H9 (cell line): ENCODE measurements around the gene CAMKV. TPM values are rescaled to one million over a fixed set of nuclear protein-coding genes. Genes with fewer than 3 reads are reported as not detected.
A peak's percentile ranks its signal among the peaks of the same experiment; 100 is the strongest.

Experiments used
- DNase-seq: peaks from one replicate; pipeline ENCODE4 v3.0.0-alpha.2; 2017
- H2AFZ ChIP-seq: one replicate; pipeline ENCODE4 v1.6.1; 2013; ENCODE audit warnings: mild to moderate bottlenecking, low read length, control low read depth, moderate library complexity
- H2AK5ac ChIP-seq: 2 replicates; pipeline ENCODE4 v1.6.1; 2013; ENCODE audit warnings: low read length, control low read depth, mixed read lengths; ENCODE audit not compliant: insufficient read length
- H2BK120ac ChIP-seq: one replicate; pipeline ENCODE4 v1.6.1; 2013; ENCODE audit warnings: low read depth, mild to moderate bottlenecking, low read length, control low read depth, inconsistent platforms; ENCODE audit not compliant: poor library complexity, severe bottlenecking
- H2BK12ac ChIP-seq: 2 replicates; pipeline ENCODE4 v1.6.1; 2013; ENCODE audit warnings: low read length, control low read depth, mixed read lengths, low read depth; ENCODE audit not compliant: insufficient read length
- H2BK15ac ChIP-seq: 2 replicates; pipeline ENCODE4 v1.6.1; 2013; ENCODE audit warnings: low read depth, low read length, control low read depth
- H2BK20ac ChIP-seq: one replicate; pipeline ENCODE4 v1.6.1; 2013; ENCODE audit warnings: low read depth, mild to moderate bottlenecking, low read length, control low read depth, inconsistent platforms; ENCODE audit not compliant: poor library complexity, severe bottlenecking
- H2BK5ac ChIP-seq: 2 replicates; pipeline ENCODE4 v1.6.1; 2013; ENCODE audit warnings: low read length, control low read depth, mixed read lengths; ENCODE audit not compliant: insufficient read length
- H3K14ac ChIP-seq: 2 replicates; pipeline ENCODE4 v1.6.1; 2013; ENCODE audit warnings: low read length, control low read depth; ENCODE audit not compliant: insufficient read depth
- H3K18ac ChIP-seq: 2 replicates; pipeline ENCODE4 v1.6.1; 2013; ENCODE audit warnings: low read depth, mild to moderate bottlenecking, mixed read lengths, low read length, control low read depth; ENCODE audit not compliant: insufficient read length
- H3K23ac ChIP-seq: 2 replicates; pipeline ENCODE4 v1.6.1; 2013; ENCODE audit warnings: low read length, control low read depth, mixed read lengths, low read depth; ENCODE audit not compliant: insufficient read length
- H3K23me2 ChIP-seq: 2 replicates; pipeline ENCODE4 v1.6.1; 2013; ENCODE audit warnings: low read depth, mild to moderate bottlenecking, mixed read lengths, low read length, control low read depth; ENCODE audit not compliant: insufficient read length, poor library complexity, severe bottlenecking
- H3K27ac ChIP-seq: 2 replicates; pipeline ENCODE4 v1.5.1; 2013; ENCODE audit warnings: low read length, control low read depth, mixed read lengths, low read depth; ENCODE audit not compliant: insufficient read length
- H3K27me3 ChIP-seq: 2 replicates; pipeline ENCODE4 v1.6.1; 2013; ENCODE audit warnings: low read length, control low read depth, inconsistent platforms; ENCODE audit not compliant: insufficient read depth
- H3K4ac ChIP-seq: 2 replicates; pipeline ENCODE4 v1.6.1; 2013; ENCODE audit warnings: low read depth, mild to moderate bottlenecking, control low read depth, inconsistent platforms, low read length, moderate library complexity
- H3K4me1 ChIP-seq: 2 replicates; pipeline ENCODE4 v1.6.1; 2013; ENCODE audit warnings: low read length, control low read depth, inconsistent platforms; ENCODE audit not compliant: insufficient read depth
- H3K4me2 ChIP-seq: 2 replicates; pipeline ENCODE4 v1.6.1; 2013; ENCODE audit warnings: low read length, control low read depth, mixed read lengths; ENCODE audit not compliant: insufficient read length, insufficient read depth
- H3K56ac ChIP-seq: 2 replicates; pipeline ENCODE4 v1.6.1; 2013; ENCODE audit warnings: low read depth, mild to moderate bottlenecking, mixed read lengths, low read length, control low read depth; ENCODE audit not compliant: insufficient read length
- H3K79me1 ChIP-seq: 2 replicates; pipeline ENCODE4 v1.6.1; 2013; ENCODE audit warnings: low read depth, mild to moderate bottlenecking, moderate library complexity, low read length, control low read depth, inconsistent platforms; ENCODE audit not compliant: insufficient read depth, poor library complexity, severe bottlenecking
- H3K79me2 ChIP-seq: 2 replicates; pipeline ENCODE4 v1.6.1; 2013; ENCODE audit warnings: low read length, control low read depth, inconsistent platforms; ENCODE audit not compliant: insufficient read depth
- H3K9ac ChIP-seq: 2 replicates; pipeline ENCODE4 v1.6.1; 2013; ENCODE audit warnings: low read length, control low read depth, mixed read lengths; ENCODE audit not compliant: insufficient read length; ENCODE audit errors: extremely low read depth
- H3K9me3 ChIP-seq: one replicate; pipeline ENCODE4 v1.6.1; 2013; ENCODE audit warnings: low read depth, low read length, inconsistent platforms; ENCODE audit not compliant: control insufficient read depth
- H3T11ph ChIP-seq: one replicate; pipeline ENCODE4 v1.6.1; 2013; ENCODE audit warnings: mild to moderate bottlenecking, low read length, control low read depth, inconsistent platforms
- H4K20me1 ChIP-seq: one replicate; pipeline ENCODE4 v1.6.1; 2013; ENCODE audit not compliant: control insufficient read depth, insufficient read length, insufficient read depth
- H4K5ac ChIP-seq: 2 replicates; pipeline ENCODE4 v1.6.1; 2013; ENCODE audit warnings: low read depth, mild to moderate bottlenecking, mixed read lengths, low read length, control low read depth; ENCODE audit not compliant: insufficient read length
- H4K8ac ChIP-seq: replicated peaks from 2 replicates; pipeline ENCODE4 v1.6.1; 2013; ENCODE audit warnings: low read length, control low read depth, mixed read lengths, low read depth; ENCODE audit not compliant: insufficient read length
- H4K91ac ChIP-seq: 2 replicates; pipeline ENCODE4 v1.6.1; 2013; ENCODE audit warnings: low read depth, mild to moderate bottlenecking, moderate library complexity, mixed read lengths, low read length, control low read depth; ENCODE audit not compliant: insufficient read length
- H3K27ac Mint-ChIP-seq, 3 experiments: 2 replicates in 2 of 3; 3 replicates in 1 of 3; pipeline ENCODE4 v1.8.0; 2020 to 2021; ENCODE audit warnings: mixed read lengths in 3 of 3, mild to moderate bottlenecking in 1 of 3, moderate library complexity in 1 of 3
- H3K27me3 Mint-ChIP-seq: 2 replicates; pipeline ENCODE4 v1.8.0; 2021; ENCODE audit warnings: low read depth, mild to moderate bottlenecking, moderate library complexity, mixed read lengths
- H3K36me3 Mint-ChIP-seq, 3 experiments: 2 replicates in 2 of 3; 3 replicates in 1 of 3; pipeline ENCODE4 v1.8.0; 2020 to 2021; ENCODE audit warnings: low read depth in 3 of 3, mixed read lengths in 3 of 3; ENCODE audit not compliant: insufficient read depth in 1 of 3
- H3K4me1 Mint-ChIP-seq, 2 experiments: 2 replicates each; pipeline ENCODE4 v1.8.0; 2020; ENCODE audit warnings: mixed read lengths in 2 of 2
- H3K4me3 Mint-ChIP-seq, 2 experiments: 2 replicates in 1 of 2; 3 replicates in 1 of 2; pipeline ENCODE4 v1.8.0; 2020 to 2021; ENCODE audit warnings: mild to moderate bottlenecking in 2 of 2, mixed read lengths in 2 of 2, moderate library complexity in 1 of 2
- H3K9me3 Mint-ChIP-seq, 2 experiments: 2 replicates in 1 of 2; 3 replicates in 1 of 2; pipeline ENCODE4 v1.8.0; 2020; ENCODE audit warnings: mild to moderate bottlenecking in 2 of 2, mixed read lengths in 2 of 2, moderate library complexity in 1 of 2
- CTCF ChIP-seq: fragments of 200-600 bp; sonication (generic); conservative IDR thresholded peaks from 3 replicates; pipeline ENCODE4 v1.8.0; 2021; ENCODE audit warnings: antibody characterized with exemption, mild to moderate bottlenecking
- WGBS: extraction: QIAGEN DNeasy Blood & Tissue Kit; methylation state at CpG from one replicate; pipeline ENCODE4 v1.1.7; 2013; ENCODE audit warnings: missing lambda C conversion rate, low lambda C conversion rate, mixed read lengths; ENCODE audit not compliant: insufficient read length; ENCODE audit errors: extremely low coverage; 5-methylcytosine and 5-hydroxymethylcytosine counted together
- total RNA-seq: library from RNA; stranded (reverse); gene quantifications from 2 replicates; pipeline ENCODE4 v1.2.1, GENCODE V29; 2021

CAMKV gene
- total RNA-seq, 1 experiment from 2014 or later = 54.2 TPM

- Histone ChIP-seq H3K23me2 (no peaks in the 10 kb centered on the region), H3K27ac (no peak overlapping the region), H2AFZ (no peak overlapping the region), H4K91ac (no peak overlapping the region), H2BK5ac (no peak overlapping the region), H3K4ac (no peak overlapping the region), H3K18ac (no peak overlapping the region), H3T11ph (no peak overlapping the region), H3K79me1 (no peaks in the 10 kb centered on the region), H3K23ac (no peak overlapping the region), H3K9ac (no peak overlapping the region), H2BK15ac (no peak overlapping the region), H3K14ac (no peak overlapping the region), H4K20me1 (no peaks in the 10 kb centered on the region), H4K5ac (no peak overlapping the region), H2BK20ac (no peak overlapping the region), H3K56ac (no peak overlapping the region), H2AK5ac (no peak overlapping the region), H3K4me1 (no peaks in the 10 kb centered on the region), H4K8ac (no peak overlapping the region), H3K27me3 (no peaks in the 10 kb centered on the region), H3K79me2 (no peaks in the 10 kb centered on the region), H2BK120ac (no peak overlapping the region), H3K9me3 (no peaks in the 10 kb centered on the region), H2BK12ac (no peak overlapping the region), H3K4me2 (no peak overlapping the region)
- H3K4me3 Mint-ChIP-seq = no peak overlapping the region
- H3K36me3 Mint-ChIP-seq = peaks cover 36 to 75% (median 71%) of the 10 kb centered on the region in 3 experiments; a peak in 6 of 7 replicates
- no peak for TF ChIP-seq CTCF
- H3K27ac Mint-ChIP-seq = peak overlapping the region in 2 of 3 experiments; percentile 37 to 55; a peak in 2 of 7 replicates
- H3K27me3 Mint-ChIP-seq = no peaks in the 10 kb centered on the region
- DNase-seq = no peak
- WGBS = no CpG with 5 or more reads among the region's 7 CpGs
- H3K4me1 Mint-ChIP-seq = peaks cover 13 to 17% of the 10 kb centered on the region in 2 experiments
- no peaks in the 10 kb centered on the region for H3K9me3 Mint-ChIP-seq
These were observed 27.9 kb downstream of the CAMKV start for GRCh38 chr3:49841806-49842205.
